Measurements from ENCODE around the gene RNF34. TPM values are rescaled to one million over a fixed set of nuclear protein-coding genes. Genes with fewer than 3 reads are reported as not detected.

Gene RNF34
- total and polyA plus RNA-seq, 2 of the 13 experiments (the other 11 are each of a cell fraction or from before 2014, with no cell fraction given), result 36.8 to 53.2 TPM

GRCh38 chr12:121390856-121391255 is 9.1 kb upstream of the RNF34 start (continued):
- TF ChIP-seq ZNF512B (CRISPR knock-in tag; IDR thresholded peaks at IDR 0.05; ENCODE audit: borderline replicate concordance) (no peak), HMG20A (CRISPR knock-in tag; IDR thresholded peaks at IDR 0.05; ENCODE audit: borderline replicate concordance) (no peak), REL (CRISPR knock-in tag; conservative IDR thresholded peaks at IDR 0.05) (no peak)

- no peaks in the 10 kb centered on the region for H3K27me3 ChIP-seq (ENCODE audit: control insufficient read depth in 1 of 2, insufficient read depth in 2 of 2, low read length in 2 of 2)
- 52% methylated on average over 10 of the region's 10 CpGs for WGBS (ENCODE audit: low lambda C conversion rate)
- H3K79me2 ChIP-seq (ENCODE audit: insufficient read depth, low read length), result no peaks in the 10 kb centered on the region
- no peak overlapping the region for H3K4me3 ChIP-seq (replicated peaks in 1 of 3; ENCODE audit: insufficient read depth in 1 of 3, low read depth in 2 of 3, low read length in 3 of 3)
- no peak for ATAC-seq
- FAIRE-seq, result no peak
- in situ Hi-C loops (cut with HindIII; ENCODE audit: extremely low pct_ligation_motif_present, low pct_unique_long_range_greater_than_20kb), result no loop called here
- H3K4me2 ChIP-seq (ENCODE audit: low read depth, low read length), result peak overlapping the region; percentile 39; the same call in 1 of the 2 replicates
- POLR2A ChIA-PET, result interaction anchor here (0.8 to 1.7 kb wide), 2 partner anchors 8 to 15 kb away, joined by 3 to 9 read pairs; partner anchors contain the start of gene RNF34
- no peaks in the 10 kb centered on the region for H3K9me3 ChIP-seq (ENCODE audit: low read length)
- CTCF ChIA-PET (ENCODE audit: low intra/inter-chr PET ratio, low total read pairs), result no interaction called here
- H4K20me1 ChIP-seq (ENCODE audit: insufficient read depth, low read length), result no peaks in the 10 kb centered on the region
- no TSS peak for BruUV-seq (replicated peaks)
- no peak overlapping the region for H2AFZ ChIP-seq (ENCODE audit: low read length)
- no peak for DNase-seq (ENCODE audit: low spot score)
- no peak overlapping the region for H3K27ac ChIP-seq (ENCODE audit: extremely low read length, insufficient read depth, low read length)
- H3K9ac ChIP-seq (ENCODE audit: insufficient read depth, low read depth, low read length), result no peak overlapping the region
- intact Hi-C loops (cut with micrococcal nuclease; ENCODE audit: unreplicated experiment), result no loop called here
- H3K4me1 ChIP-seq (ENCODE audit: insufficient read depth, low read length), result peaks cover 15% of the 10 kb centered on the region
- no peaks in the 10 kb centered on the region for H3K36me3 ChIP-seq (replicated peaks in 1 of 2; ENCODE audit: control insufficient read depth in 1 of 2, insufficient read depth in 2 of 2, low read length in 2 of 2)
- TF ChIP-seq CCAR2 (optimal IDR thresholded peaks at IDR 0.05; ENCODE audit: low read depth, low read length) (no peak), GLI4 (CRISPR knock-in tag; IDR thresholded peaks at IDR 0.05; ENCODE audit: borderline replicate concordance) (no peak), ELF3 (CRISPR knock-in tag; IDR thresholded peaks at IDR 0.05) (no peak), ZNF282 (IDR thresholded peaks at IDR 0.05; ENCODE audit: partially characterized antibody) (no peak), U2AF2 (IDR thresholded peaks at IDR 0.05; ENCODE audit: low read depth, low read length) (no peak), ZNF567 (CRISPR knock-in tag; IDR thresholded peaks at IDR 0.05; ENCODE audit: borderline replicate concordance) (no peak), SETDB1 (CRISPR knock-in tag; IDR thresholded peaks at IDR 0.05; ENCODE audit: borderline replicate concordance) (no peak), ZNF564 (CRISPR knock-in tag; IDR thresholded peaks at IDR 0.05) (no peak), YY1 (IDR thresholded peaks at IDR 0.05; ENCODE audit: insufficient read depth, insufficient replicate concordance, low read depth, low read length) (no peak)
- TF ChIP-seq, protein P1, sequence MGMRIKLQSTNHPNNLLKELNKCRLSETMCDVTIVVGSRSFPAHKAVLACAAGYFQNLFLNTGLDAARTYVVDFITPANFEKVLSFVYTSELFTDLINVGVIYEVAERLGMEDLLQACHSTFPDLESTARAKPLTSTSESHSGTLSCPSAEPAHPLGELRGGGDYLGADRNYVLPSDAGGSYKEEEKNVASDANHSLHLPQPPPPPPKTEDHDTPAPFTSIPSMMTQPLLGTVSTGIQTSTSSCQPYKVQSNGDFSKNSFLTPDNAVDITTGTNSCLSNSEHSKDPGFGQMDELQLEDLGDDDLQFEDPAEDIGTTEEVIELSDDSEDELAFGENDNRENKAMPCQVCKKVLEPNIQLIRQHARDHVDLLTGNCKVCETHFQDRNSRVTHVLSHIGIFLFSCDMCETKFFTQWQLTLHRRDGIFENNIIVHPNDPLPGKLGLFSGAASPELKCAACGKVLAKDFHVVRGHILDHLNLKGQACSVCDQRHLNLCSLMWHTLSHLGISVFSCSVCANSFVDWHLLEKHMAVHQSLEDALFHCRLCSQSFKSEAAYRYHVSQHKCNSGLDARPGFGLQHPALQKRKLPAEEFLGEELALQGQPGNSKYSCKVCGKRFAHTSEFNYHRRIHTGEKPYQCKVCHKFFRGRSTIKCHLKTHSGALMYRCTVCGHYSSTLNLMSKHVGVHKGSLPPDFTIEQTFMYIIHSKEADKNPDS (CRISPR knock-in tag; IDR thresholded peaks at IDR 0.05), result no peak
- TF ChIP-seq, protein P2, sequence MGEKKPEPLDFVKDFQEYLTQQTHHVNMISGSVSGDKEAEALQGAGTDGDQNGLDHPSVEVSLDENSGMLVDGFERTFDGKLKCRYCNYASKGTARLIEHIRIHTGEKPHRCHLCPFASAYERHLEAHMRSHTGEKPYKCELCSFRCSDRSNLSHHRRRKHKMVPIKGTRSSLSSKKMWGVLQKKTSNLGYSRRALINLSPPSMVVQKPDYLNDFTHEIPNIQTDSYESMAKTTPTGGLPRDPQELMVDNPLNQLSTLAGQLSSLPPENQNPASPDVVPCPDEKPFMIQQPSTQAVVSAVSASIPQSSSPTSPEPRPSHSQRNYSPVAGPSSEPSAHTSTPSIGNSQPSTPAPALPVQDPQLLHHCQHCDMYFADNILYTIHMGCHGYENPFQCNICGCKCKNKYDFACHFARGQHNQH (CRISPR knock-in tag; IDR thresholded peaks at IDR 0.05), result no peak
- TF ChIP-seq, protein P3, sequence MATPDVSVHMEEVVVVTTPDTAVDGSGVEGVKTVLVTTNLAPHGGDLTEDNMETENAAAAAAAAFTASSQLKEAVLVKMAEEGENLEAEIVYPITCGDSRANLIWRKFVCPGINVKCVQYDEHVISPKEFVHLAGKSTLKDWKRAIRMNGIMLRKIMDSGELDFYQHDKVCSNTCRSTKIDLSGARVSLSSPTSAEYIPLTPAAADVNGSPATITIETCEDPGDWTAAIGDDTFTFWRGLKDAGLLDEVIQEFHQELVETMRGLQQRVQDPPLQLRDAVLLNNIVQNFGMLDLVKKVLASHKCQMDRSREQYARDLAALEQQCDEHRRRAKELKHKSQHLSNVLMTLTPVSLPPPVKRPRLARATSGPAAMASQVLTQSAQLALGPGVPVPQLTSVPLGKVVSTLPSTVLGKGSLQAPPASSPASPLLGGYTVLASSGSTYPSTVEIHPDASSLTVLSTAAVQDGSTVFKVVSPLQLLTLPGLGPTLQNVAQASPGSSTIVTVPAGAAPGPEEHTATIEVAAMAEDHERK (CRISPR knock-in tag; IDR thresholded peaks at IDR 0.05; ENCODE audit: low read depth), result no peak
Observed at GRCh38 chr12:121391619-121392324, 8.1 kb upstream of the RNF34 start.
